Measurements from ENCODE around the gene CD3G.

GRCh38 chr11:118382954-118383353, 38.8 kb downstream of the CD3G start:
- no peak for TF ChIP-seq EZH2 (IDR thresholded peaks at IDR 0.05; ENCODE audit: insufficient read depth, poor library complexity, severe bottlenecking)
- TF ChIP-seq EZH2phosphoT487 (IDR thresholded peaks at IDR 0.05; ENCODE audit: insufficient read depth, low read depth) = no peak

Measured in GM23248 (cell line).